Natural killer cell (primary cell): Measurements from ENCODE around the gene SAMD3. TPM values are rescaled to one million over a fixed set of nuclear protein-coding genes. Genes with fewer than 3 reads are reported as not detected.

Experiments
- ATAC-seq, 3 donors: fragments of 150-1000 bp in 2 of 3; fragments of 200-7000 bp in 1 of 3; cut with Tn5 transposase; 1 replicate in 1 of 3; 2 replicates in 2 of 3; pipeline ENCODE4 v1.10.0; 2021; ENCODE audit warnings: mild to moderate bottlenecking in 2 of 3, moderate library complexity in 2 of 3
- DNase-seq, 2 donors: peaks; one replicate each; pipeline versions ENCODE4 v3.0.0 to v3.0.0-alpha.2; 2013 to 2021; ENCODE audit warnings: mixed read lengths in 1 of 2
- H3K27ac ChIP-seq: one replicate; pipeline ENCODE4 v1.5.1; 2013; ENCODE audit warnings: mild to moderate bottlenecking, low read length
- H3K27me3 ChIP-seq: one replicate; pipeline ENCODE4 v1.6.1; 2013; ENCODE audit warnings: low read length; ENCODE audit not compliant: control insufficient read depth, insufficient read depth
- H3K36me3 ChIP-seq: one replicate; pipeline ENCODE4 v1.6.1; 2013; ENCODE audit warnings: low read length; ENCODE audit not compliant: control insufficient read depth, insufficient read depth
- H3K4me1 ChIP-seq: one replicate; pipeline ENCODE4 v1.6.1; 2013; ENCODE audit warnings: low read length; ENCODE audit not compliant: control insufficient read depth, insufficient read depth
- H3K4me3 ChIP-seq: one replicate; pipeline ENCODE4 v1.5.1; 2013; ENCODE audit warnings: low read length
- H3K9me3 ChIP-seq: one replicate; pipeline ENCODE4 v1.6.1; 2013; ENCODE audit warnings: low read length; ENCODE audit not compliant: control insufficient read depth, insufficient read depth
- H3K27ac Mint-ChIP-seq, 2 donors: one replicate each; pipeline ENCODE4 v1.8.0; 2022; ENCODE audit warnings: mild to moderate bottlenecking in 2 of 2, mixed read lengths in 2 of 2, moderate library complexity in 1 of 2
- H3K27me3 Mint-ChIP-seq, 2 donors: one replicate each; pipeline ENCODE4 v1.8.0; 2022; ENCODE audit warnings: low read depth in 2 of 2, mixed read lengths in 2 of 2
- H3K36me3 Mint-ChIP-seq: one replicate; pipeline ENCODE4 v1.8.0; 2022; ENCODE audit warnings: mixed read lengths
- H3K4me1 Mint-ChIP-seq, 2 donors: one replicate each; pipeline ENCODE4 v1.8.0; 2022; ENCODE audit warnings: mixed read lengths in 2 of 2
- H3K4me3 Mint-ChIP-seq: one replicate; pipeline ENCODE4 v1.8.0; 2022; ENCODE audit warnings: mild to moderate bottlenecking, moderate library complexity, mixed read lengths
- H3K9me3 Mint-ChIP-seq, 2 donors: one replicate each; pipeline ENCODE4 v1.8.0; 2022; ENCODE audit warnings: mixed read lengths in 2 of 2
- CTCF ChIP-seq: fragments of 200-600 bp; IDR thresholded peaks from one replicate; pipeline ENCODE4 v1.8.0; 2022; ENCODE audit warnings: antibody characterized with exemption
- WGBS: methylation state at CpG from one replicate; pipeline ENCODE4 v1.1.7; 2013; ENCODE audit warnings: missing lambda C conversion rate; ENCODE audit not compliant: insufficient coverage; 5-methylcytosine and 5-hydroxymethylcytosine counted together
- intact Hi-C: fragments of 100-400 bp; cut with micrococcal nuclease; formaldehyde crosslinking; loops from one replicate; pipeline ENCODE4 v1.14.2; 2022
- total RNA-seq, 4 donors: library from RNA; stranded (reverse); fragments of 120-200 nt in 1 of 4; gene quantifications; one replicate each; pipeline versions ENCODE4 v1.2.3 to v1.2.4, GENCODE V29; 2013 to 2022

The SAMD3 gene
- total RNA-seq, 3 donors from 2014 or later (not counting 1 experiment from before 2014, with no cell fraction given), result 322 to 413 (median 339) TPM

GRCh38 chr6:130138116-130138908, 84.4 kb downstream of the SAMD3 start:
- Histone ChIP-seq H3K4me1 (peaks cover 27% of the 10 kb centered on the region), H3K27ac (peak overlapping the region; percentile 79), H3K4me3 (no peak overlapping the region), H3K27me3 (no peaks in the 10 kb centered on the region), H3K9me3 (no peaks in the 10 kb centered on the region), H3K36me3 (peaks cover 41% of the 10 kb centered on the region)
- Mint-ChIP-seq H3K36me3 (peaks cover 26% of the 10 kb centered on the region), H3K27me3 (no peaks in the 10 kb centered on the region), H3K4me3 (peak overlapping the region; percentile 79), H3K4me1 (peaks cover 65 to 73% of the 10 kb centered on the region in 2 donors), H3K9me3 (peaks cover 0 to 3% of the 10 kb centered on the region in 2 donors), H3K27ac (peak overlapping the region; percentile 93 to 94)
- ATAC-seq (peak; percentile 68 to 77 (median 74)), DNase-seq (peak in 1 of 2 donors; percentile 24)
- TF ChIP-seq CTCF, result no peak
- 45% methylated on average over 7 of the region's 7 CpGs for WGBS
- intact Hi-C loops, result loop anchor here (10.0 kb wide), 1 partner anchor 64 kb away; no protein-coding TSS in a partner anchor

GRCh38 chr6:130136798-130137197, 86.0 kb downstream of the SAMD3 start:
- Histone ChIP-seq H3K4me3 (no peak overlapping the region), H3K9me3 (no peaks in the 10 kb centered on the region), H3K27me3 (no peaks in the 10 kb centered on the region), H3K36me3 (peaks cover 28% of the 10 kb centered on the region), H3K27ac (no peak overlapping the region), H3K4me1 (peaks cover 33% of the 10 kb centered on the region)
- 100% methylated on average over 1 of the region's 2 CpGs for WGBS
- H3K27ac Mint-ChIP-seq, result peak overlapping the region; percentile 93 to 94
- peaks cover 0 to 3% of the 10 kb centered on the region in 2 donors for H3K9me3 Mint-ChIP-seq
- H3K4me1 Mint-ChIP-seq, result peaks cover 73 to 82% of the 10 kb centered on the region in 2 donors
- peaks cover 18% of the 10 kb centered on the region for H3K36me3 Mint-ChIP-seq
- TF ChIP-seq CTCF, result no peak
- no peaks in the 10 kb centered on the region for H3K27me3 Mint-ChIP-seq
- H3K4me3 Mint-ChIP-seq, result peak overlapping the region; percentile 43
- ATAC-seq (no peak), DNase-seq (no peak)
- intact Hi-C loops, result loop anchor here (1.0 to 10.0 kb wide), 2 partner anchors 25 to 62 kb away; no protein-coding TSS in a partner anchor

- Histone ChIP-seq H3K4me3 (no peak overlapping the region), H3K9me3 (no peaks in the 10 kb centered on the region), H3K27ac (peak overlapping the region; percentile 55), H3K4me1 (peaks cover 39% of the 10 kb centered on the region), H3K36me3 (peaks cover 19% of the 10 kb centered on the region), H3K27me3 (no peaks in the 10 kb centered on the region)
- H3K27ac Mint-ChIP-seq, result peak overlapping the region; percentile 92 to 93
- H3K36me3 Mint-ChIP-seq, result peaks cover 23% of the 10 kb centered on the region
- ATAC-seq, result peak; percentile 12 to 18 (median 13)
- peaks cover 93 to 94% of the 10 kb centered on the region in 2 donors for H3K4me1 Mint-ChIP-seq
- intact Hi-C loops, result loop anchor here (5.0 to 10.0 kb wide), 2 partner anchors 48 to 60 kb away; no protein-coding TSS in a partner anchor
- DNase-seq, result peak in 1 of 2 donors; percentile 44
- H3K9me3 Mint-ChIP-seq, result peaks cover 0 to 5% of the 10 kb centered on the region in 2 donors
- H3K27me3 Mint-ChIP-seq, result no peaks in the 10 kb centered on the region
- no peak for TF ChIP-seq CTCF
- H3K4me3 Mint-ChIP-seq, result peak overlapping the region; percentile 68
- WGBS, result 30% methylated on average over 1 of the region's 2 CpGs
Measured at GRCh38 chr6:130134582-130134981, 88.2 kb downstream of the SAMD3 start.
